BJ (cell line): ENCODE measurements around the gene DMD. TPM values are rescaled to one million over a fixed set of nuclear protein-coding genes. Genes with fewer than 3 reads are reported as not detected.

Experiments used
- CTCF ChIA-PET: fragments of 350-600 bp; formaldehyde crosslinking; extraction: SDS; loops from one replicate; lab custom pipeline; 2021; ENCODE audit warnings: antibody characterized with exemption, inconsistent platforms; lab: Yijun Ruan, JAX
- POLR2A ChIA-PET: fragments of 300-600 bp; sonication (Branson Sonifier 250); formaldehyde crosslinking; extraction: SDS; loops from one replicate; lab custom pipeline; 2021; ENCODE audit warnings: antibody characterized with exemption; lab: Charles Lee
- DNase-seq: peaks from one replicate; pipeline ENCODE4 v3.0.0-alpha.2; 2011; ENCODE audit warnings: low read depth
- H3K27me3 ChIP-seq: 2 replicates; pipeline ENCODE4 v1.6.0; 2011; ENCODE audit warnings: low read length; ENCODE audit not compliant: control insufficient read depth, insufficient read depth
- H3K36me3 ChIP-seq: 2 replicates; pipeline ENCODE4 v1.5.1; 2011; ENCODE audit warnings: low read length; ENCODE audit not compliant: control insufficient read depth, insufficient read depth
- H3K4me3 ChIP-seq: 2 replicates; pipeline ENCODE4 v1.5.1; 2011; ENCODE audit warnings: low read depth, mild to moderate bottlenecking, control low read depth, low read length
- CTCF ChIP-seq: IDR thresholded peaks from 2 replicates; pipeline ENCODE4 v1.5.1; 2011; ENCODE audit warnings: low read depth, mild to moderate bottlenecking, control low read depth, inconsistent platforms, low read length, moderate library complexity; ENCODE audit not compliant: insufficient read depth
- polyA plus RNA-seq: library from polyadenylated mRNA; depleted of rRNA; stranded (reverse); fragments of >200 nt; gene quantifications from 2 replicates; pipeline ENCODE4 v1.2.3, GENCODE V29; 2011

DMD gene
- polyA plus RNA-seq, 1 experiment, result 12.5 TPM

GRCh38 chrX:32642283-32642682, 569.1 kb downstream of the DMD start:
- H3K4me3 ChIP-seq, result no peak overlapping the region
- ChIA-PET CTCF (no interaction called here), POLR2A (no interaction called here)
- no peak for TF ChIP-seq CTCF
- no peaks in the 10 kb centered on the region for H3K27me3 ChIP-seq
- no peaks in the 10 kb centered on the region for H3K36me3 ChIP-seq
- no peak for DNase-seq

- Histone ChIP-seq H3K36me3 (no peaks in the 10 kb centered on the region), H3K27me3 (no peaks in the 10 kb centered on the region), H3K4me3 (no peak overlapping the region)
- CTCF ChIA-PET, result no interaction called here
- no peak for DNase-seq
- POLR2A ChIA-PET, result no interaction called here
- TF ChIP-seq CTCF, result no peak
Measured at GRCh38 chrX:32618154-32618553, 593.2 kb downstream of the DMD start.

GRCh38 chrX:32614707-32615106, 596.6 kb downstream of the DMD start:
- Histone ChIP-seq H3K36me3 (no peaks in the 10 kb centered on the region), H3K27me3 (no peaks in the 10 kb centered on the region), H3K4me3 (no peak overlapping the region)
- CTCF ChIA-PET, result no interaction called here
- TF ChIP-seq CTCF, result no peak
- POLR2A ChIA-PET, result no interaction called here
- no peak for DNase-seq

- DNase-seq, result no peak
- Histone ChIP-seq H3K27me3 (no peaks in the 10 kb centered on the region), H3K36me3 (no peaks in the 10 kb centered on the region), H3K4me3 (no peak overlapping the region)
- ChIA-PET CTCF (no interaction called here), POLR2A (no interaction called here)
- TF ChIP-seq CTCF, result no peak
Measured at GRCh38 chrX:32599156-32599555, 612.2 kb downstream of the DMD start.

- POLR2A ChIA-PET, result no interaction called here
- CTCF ChIA-PET, result no interaction called here
- Histone ChIP-seq H3K27me3 (no peaks in the 10 kb centered on the region), H3K36me3 (no peaks in the 10 kb centered on the region), H3K4me3 (no peak overlapping the region)
- no peak for TF ChIP-seq CTCF
- no peak for DNase-seq
Measured at GRCh38 chrX:32598707-32599106, 612.6 kb downstream of the DMD start.
